A673 (cell line): ENCODE measurements around the gene WWC1. TPM values are rescaled to one million over a fixed set of nuclear protein-coding genes. Genes with fewer than 3 reads are reported as not detected.

Experiments used
- BruUV-seq: library from RNA; stranded (reverse); fragments of 400-500 nt; replicated peaks from 2 replicates; lab custom pipeline; 2021; lab: Mats Ljungman, UMichigan
- CTCF ChIA-PET: fragments of 300-600 bp; sonication (Branson Sonifier 250); formaldehyde crosslinking; loops from one replicate; lab custom pipeline; 2022; ENCODE audit warnings: antibody characterized with exemption; lab: Charles Lee
- POLR2A ChIA-PET: fragments of 300-600 bp; sonication (Branson Sonifier 250); formaldehyde crosslinking; loops from one replicate; lab custom pipeline; 2022; ENCODE audit warnings: antibody characterized with exemption; ENCODE audit not compliant: low non-redundant PET; lab: Charles Lee
- DNase-seq: peaks from one replicate; pipeline ENCODE4 v3.0.0-alpha.2; 2015; ENCODE audit warnings: low spot score
- H3K27ac ChIP-seq: fragments of 200-600 bp; sonication (generic); 2 replicates; pipeline ENCODE4 v1.5.1; 2016; ENCODE audit warnings: mixed run types, low read depth, mild to moderate bottlenecking, mixed read lengths, antibody characterized with exemption, low read length; ENCODE audit not compliant: poor library complexity, severe bottlenecking
- H3K27me3 ChIP-seq: fragments of 200-600 bp; sonication (generic); replicated peaks from 2 replicates; pipeline ENCODE4 v1.6.1; 2017; ENCODE audit warnings: mixed run types, low read depth, mild to moderate bottlenecking, mixed read lengths, antibody characterized with exemption, low read length; ENCODE audit not compliant: insufficient read depth, poor library complexity
- H3K36me3 ChIP-seq: fragments of 200-600 bp; sonication (generic); 2 replicates; pipeline ENCODE4 v1.6.1; 2016; ENCODE audit warnings: mixed run types, mild to moderate bottlenecking, mixed read lengths, antibody characterized with exemption, low read length; ENCODE audit not compliant: insufficient read depth, poor library complexity, severe bottlenecking
- H3K4me1 ChIP-seq: fragments of 200-600 bp; sonication (generic); 2 replicates; pipeline ENCODE4 v1.6.1; 2017; ENCODE audit warnings: mixed run types, mild to moderate bottlenecking, mixed read lengths, antibody characterized with exemption, low read length; ENCODE audit not compliant: insufficient read depth, poor library complexity, severe bottlenecking
- H3K4me3 ChIP-seq: fragments of 200-600 bp; sonication (generic); 2 replicates; pipeline ENCODE4 v1.5.1; 2016; ENCODE audit warnings: low read depth, mixed run types, mild to moderate bottlenecking, mixed read lengths, low read length; ENCODE audit not compliant: poor library complexity, severe bottlenecking
- H3K9me3 ChIP-seq: fragments of 200-600 bp; sonication (generic); 2 replicates; pipeline ENCODE4 v1.6.1; 2016; ENCODE audit warnings: mixed run types, low read depth, mild to moderate bottlenecking, mixed read lengths, antibody characterized with exemption, low read length; ENCODE audit not compliant: poor library complexity, severe bottlenecking
- EZH2 ChIP-seq: fragments of 200-600 bp; sonication (generic); IDR thresholded peaks from 2 replicates; pipeline ENCODE4 v1.6.1; 2017; ENCODE audit warnings: borderline replicate concordance, low read depth, mild to moderate bottlenecking, mixed read lengths, antibody characterized with exemption, low read length; ENCODE audit not compliant: poor library complexity, severe bottlenecking
- intact Hi-C: fragments of 100-400 bp; cut with micrococcal nuclease; formaldehyde crosslinking; loops from one replicate; pipeline ENCODE4 v1.10.0; 2022; ENCODE audit not compliant: unreplicated experiment
- total RNA-seq: library from RNA; stranded (reverse); gene quantifications from 2 replicates; pipeline ENCODE4 v1.2.3, GENCODE V29; 2021
- TF ChIP-seq, protein P1 (sequence below): fragments of 300-800, 200-600 bp; sonication (generic); conservative IDR thresholded peaks from 2 replicates; pipeline ENCODE4 v1.5.1; 2017; ENCODE audit warnings: low read depth, mild to moderate bottlenecking, antibody characterized with exemption, low read length, moderate library complexity, mixed read lengths

WWC1 gene
- total RNA-seq, 1 experiment from 2014 or later, result 8.8 TPM

GRCh38 chr5:168393773-168394172 lies 102.3 kb downstream of the WWC1 start:
- Histone ChIP-seq H3K9me3 (no peaks in the 10 kb centered on the region), H3K4me1 (no peaks in the 10 kb centered on the region), H3K27ac (no peak overlapping the region), H3K4me3 (no peak overlapping the region), H3K36me3 (no peaks in the 10 kb centered on the region), H3K27me3 (no peaks in the 10 kb centered on the region)
- TF ChIP-seq, protein P1, sequence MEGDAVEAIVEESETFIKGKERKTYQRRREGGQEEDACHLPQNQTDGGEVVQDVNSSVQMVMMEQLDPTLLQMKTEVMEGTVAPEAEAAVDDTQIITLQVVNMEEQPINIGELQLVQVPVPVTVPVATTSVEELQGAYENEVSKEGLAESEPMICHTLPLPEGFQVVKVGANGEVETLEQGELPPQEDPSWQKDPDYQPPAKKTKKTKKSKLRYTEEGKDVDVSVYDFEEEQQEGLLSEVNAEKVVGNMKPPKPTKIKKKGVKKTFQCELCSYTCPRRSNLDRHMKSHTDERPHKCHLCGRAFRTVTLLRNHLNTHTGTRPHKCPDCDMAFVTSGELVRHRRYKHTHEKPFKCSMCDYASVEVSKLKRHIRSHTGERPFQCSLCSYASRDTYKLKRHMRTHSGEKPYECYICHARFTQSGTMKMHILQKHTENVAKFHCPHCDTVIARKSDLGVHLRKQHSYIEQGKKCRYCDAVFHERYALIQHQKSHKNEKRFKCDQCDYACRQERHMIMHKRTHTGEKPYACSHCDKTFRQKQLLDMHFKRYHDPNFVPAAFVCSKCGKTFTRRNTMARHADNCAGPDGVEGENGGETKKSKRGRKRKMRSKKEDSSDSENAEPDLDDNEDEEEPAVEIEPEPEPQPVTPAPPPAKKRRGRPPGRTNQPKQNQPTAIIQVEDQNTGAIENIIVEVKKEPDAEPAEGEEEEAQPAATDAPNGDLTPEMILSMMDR, result no peak
- TF ChIP-seq EZH2, result no peak
- POLR2A ChIA-PET, result no interaction called here
- intact Hi-C loops, result no loop called here
- BruUV-seq, result no TSS peak
- CTCF ChIA-PET, result no interaction called here
- DNase-seq, result no peak

- no peaks in the 10 kb centered on the region for H3K36me3 ChIP-seq
- H3K27ac ChIP-seq, result no peak overlapping the region
- DNase-seq, result no peak
- no peak overlapping the region for H3K4me3 ChIP-seq
- no peaks in the 10 kb centered on the region for H3K4me1 ChIP-seq
- no peaks in the 10 kb centered on the region for H3K27me3 ChIP-seq
- H3K9me3 ChIP-seq, result no peaks in the 10 kb centered on the region
- intact Hi-C loops, result no loop called here
- ChIA-PET CTCF (no interaction called here), POLR2A (no interaction called here)
- TF ChIP-seq, protein P1, result no peak
- BruUV-seq, result no TSS peak
Measured at GRCh38 chr5:168400429-168401220, 109.2 kb downstream of the WWC1 start.

- CTCF ChIA-PET, result interaction anchor here (0.6 kb wide), 1 partner anchor 156 kb away, joined by 3 read pairs; no protein-coding TSS in a partner anchor
- TF ChIP-seq EZH2, result no peak
- TF ChIP-seq, protein P1, result no peak
Measured at GRCh38 chr5:168401226-168401625, 109.8 kb downstream of the WWC1 start.

More at GRCh38 chr5:168401226-168401625, 109.8 kb downstream of the WWC1 start:
- DNase-seq, result no peak
- intact Hi-C loops, result no loop called here
- Histone ChIP-seq H3K4me3 (no peak overlapping the region), H3K27ac (no peak overlapping the region), H3K27me3 (no peaks in the 10 kb centered on the region), H3K36me3 (no peaks in the 10 kb centered on the region), H3K9me3 (no peaks in the 10 kb centered on the region), H3K4me1 (no peaks in the 10 kb centered on the region)
- POLR2A ChIA-PET, result no interaction called here
- no TSS peak for BruUV-seq
